ENCODE data around the gene GADL1. TPM values are rescaled to one million over a fixed set of nuclear protein-coding genes. Genes with fewer than 3 reads are reported as not detected.

GADL1 gene
- total RNA-seq, 1 donor from 2014 or later, result 0.13 TPM

- no peak for DNase-seq (ENCODE audit: low read depth in 2 of 2)
Observed at GRCh38 chr3:30729512-30729911, 164.9 kb downstream of the GADL1 start.

GRCh38 chr3:30728143-30728542 is 166.3 kb downstream of the GADL1 start:
- no peak for DNase-seq (ENCODE audit: low read depth in 2 of 2)

GRCh38 chr3:30724863-30725262 is 169.6 kb downstream of the GADL1 start:
- no peak for DNase-seq (ENCODE audit: low read depth in 2 of 2)

GRCh38 chr3:30723211-30723610 is 171.2 kb downstream of the GADL1 start:
- DNase-seq (ENCODE audit: low read depth in 2 of 2), result no peak

GRCh38 chr3:30721314-30721634 is 173.2 kb downstream of the GADL1 start:
- no peak for DNase-seq (ENCODE audit: low read depth in 2 of 2)

GRCh38 chr3:30720586-30721313 is 173.7 kb downstream of the GADL1 start:
- DNase-seq (ENCODE audit: low read depth in 2 of 2), result peak in 1 of 2 donors; percentile 72

- no peak for DNase-seq (ENCODE audit: low read depth in 2 of 2)
Observed at GRCh38 chr3:30719536-30719935, 174.9 kb downstream of the GADL1 start.

GRCh38 chr3:30713885-30714503 is 180.5 kb downstream of the GADL1 start:
- DNase-seq (ENCODE audit: low read depth in 2 of 2), result no peak

GRCh38 chr3:30712991-30713390 is 181.5 kb downstream of the GADL1 start:
- no peak for DNase-seq (ENCODE audit: low read depth in 2 of 2)

- no peak for DNase-seq (ENCODE audit: low read depth in 2 of 2)
Observed at GRCh38 chr3:30711867-30712266, 182.6 kb downstream of the GADL1 start.

GRCh38 chr3:30711151-30711550 is 183.3 kb downstream of the GADL1 start:
- DNase-seq (ENCODE audit: low read depth in 2 of 2), result no peak

- no peak for DNase-seq (ENCODE audit: low read depth in 2 of 2)
Observed at GRCh38 chr3:30710017-30710416, 184.4 kb downstream of the GADL1 start.

GRCh38 chr3:30708472-30708871 is 186.0 kb downstream of the GADL1 start:
- DNase-seq (ENCODE audit: low read depth in 2 of 2), result peak; percentile 61 to 72

GRCh38 chr3:30707825-30708224 is 186.6 kb downstream of the GADL1 start:
- no peak for DNase-seq (ENCODE audit: low read depth in 2 of 2)

GRCh38 chr3:30704931-30705890 is 189.2 kb downstream of the GADL1 start:
- DNase-seq (ENCODE audit: low read depth in 2 of 2), result peak in 1 of 2 donors; percentile 71

- peak in 1 of 2 donors; percentile 53 for DNase-seq (ENCODE audit: low read depth in 2 of 2)
Observed at GRCh38 chr3:30702828-30703397, 191.5 kb downstream of the GADL1 start.

- no peak for DNase-seq (ENCODE audit: low read depth in 2 of 2)
Observed at GRCh38 chr3:30702038-30702827, 192.2 kb downstream of the GADL1 start.

GRCh38 chr3:30700702-30701321 is 193.6 kb downstream of the GADL1 start:
- no peak for DNase-seq (ENCODE audit: low read depth in 2 of 2)

GRCh38 chr3:30699927-30700326 is 194.5 kb downstream of the GADL1 start:
- DNase-seq (ENCODE audit: low read depth in 2 of 2), result no peak

- no peak for DNase-seq (ENCODE audit: low read depth in 2 of 2)
Observed at GRCh38 chr3:30698549-30698948, 195.9 kb downstream of the GADL1 start.

- no peak for DNase-seq (ENCODE audit: low read depth in 2 of 2)
Observed at GRCh38 chr3:30696896-30697295, 197.6 kb downstream of the GADL1 start.

Data from dermis microvascular lymphatic vessel endothelial cell (primary cell).